Activated CD8-positive, alpha-beta memory T cell treated with anti-CD3 and anti-CD28 coated beads for 48 hours (primary cell): ENCODE results near the gene SRRM3.
"Not testable (repeated sequence)": the region's sequence is repeated elsewhere in the genome, so short reads cannot be mapped to it uniquely, and the experiment has no call there.

Source experiments
- DNase-seq, 3 experiments: peaks; one replicate each; pipeline ENCODE4 v3.0.0-alpha.2; 2020; ENCODE audit warnings: low read depth in 2 of 3, low spot score in 2 of 3

SRRM3 gene

DNA sequence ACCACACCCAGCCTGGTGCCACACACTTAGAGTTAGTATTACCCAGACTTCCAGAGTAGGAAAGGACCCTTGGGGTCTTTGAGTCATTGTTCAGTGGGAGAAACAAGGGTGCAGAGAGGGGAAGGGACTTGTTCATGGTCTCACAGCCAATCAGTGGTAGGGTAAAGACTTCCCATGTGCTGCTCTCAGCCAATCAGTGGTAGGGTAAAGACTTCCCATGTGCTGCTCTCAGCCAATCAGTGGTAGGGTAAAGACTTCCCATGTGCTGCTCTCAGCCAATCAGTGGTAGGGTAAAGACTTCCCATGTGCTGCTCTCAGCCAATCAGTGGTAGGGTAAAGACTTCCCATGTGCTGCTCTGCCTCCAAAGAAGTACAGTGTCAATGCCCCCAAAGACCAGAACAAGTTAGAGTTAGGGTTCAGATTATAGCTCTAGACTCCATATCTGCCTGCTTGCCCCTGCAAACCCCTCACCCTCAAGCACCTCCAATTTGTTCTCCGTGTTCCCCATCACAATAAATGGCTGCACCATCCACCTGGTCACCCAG lies 25.3 kb downstream of the SRRM3 start:
- DNase-seq: not testable (repeated sequence)

- DNase-seq: no peak
Observed at GRCh38 chr7:76230214-76230613, 28.5 kb downstream of the SRRM3 start.

DNA sequence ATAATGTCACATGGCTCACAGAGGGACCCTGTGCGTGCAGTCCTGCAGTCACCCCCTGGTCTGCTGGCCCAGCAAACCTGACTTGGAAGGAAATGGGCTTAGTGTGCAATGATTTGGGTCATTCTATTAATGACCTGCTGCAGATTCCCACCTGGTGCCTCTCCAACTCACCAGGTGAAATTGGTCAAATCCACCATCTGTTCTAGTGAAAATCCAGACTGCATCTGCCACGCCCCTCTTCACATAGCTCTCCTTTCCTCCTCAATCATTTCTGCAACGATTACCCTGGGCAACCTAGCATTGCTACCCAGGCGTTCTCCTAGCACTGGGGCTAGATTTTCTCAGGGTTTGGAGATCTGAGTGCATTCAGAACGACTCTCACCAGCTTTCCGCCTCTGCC lies 29.4 kb downstream of the SRRM3 start:
- DNase-seq: no peak

DNA sequence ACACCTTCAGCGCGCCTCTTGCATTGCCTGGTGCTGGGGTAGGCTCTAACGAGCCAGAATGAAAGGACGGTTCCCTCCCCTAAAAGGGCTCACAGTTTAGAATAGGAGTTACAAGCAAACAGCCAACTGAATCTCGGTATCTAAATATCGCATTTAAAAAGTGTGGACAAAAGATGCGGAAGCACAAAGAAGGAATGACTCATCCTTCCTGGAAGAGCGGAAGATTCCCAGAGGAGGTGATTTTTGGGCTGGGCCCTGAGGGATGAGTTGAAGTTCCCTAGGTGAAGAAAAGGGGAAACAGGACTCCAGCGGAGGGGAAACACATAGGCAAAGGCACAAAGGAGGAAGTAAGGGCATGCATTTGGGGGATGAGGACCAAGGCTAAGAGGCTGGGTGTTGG lies 29.9 kb downstream of the SRRM3 start:
- DNase-seq: no peak

DNA sequence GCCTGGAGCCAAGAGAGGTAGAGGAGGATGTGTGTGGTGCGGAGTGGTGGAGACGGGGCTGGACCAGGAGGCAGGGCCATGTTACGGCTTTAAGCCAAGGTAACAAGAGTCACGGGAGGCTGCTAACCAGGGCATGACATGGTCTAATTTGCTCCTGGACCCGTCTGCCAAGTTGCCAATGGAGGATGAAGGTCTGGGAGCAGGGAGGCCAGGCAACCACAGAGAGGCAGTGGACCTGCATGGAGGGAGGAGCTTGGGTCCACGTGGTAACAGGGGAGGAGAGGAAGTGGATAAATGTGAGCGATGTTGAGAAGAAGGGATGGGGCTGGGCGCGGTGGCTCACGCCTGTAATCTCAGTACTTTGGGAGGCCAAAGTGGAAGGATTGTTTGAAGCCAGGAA lies 31.0 kb downstream of the SRRM3 start:
- no peak for DNase-seq

DNA sequence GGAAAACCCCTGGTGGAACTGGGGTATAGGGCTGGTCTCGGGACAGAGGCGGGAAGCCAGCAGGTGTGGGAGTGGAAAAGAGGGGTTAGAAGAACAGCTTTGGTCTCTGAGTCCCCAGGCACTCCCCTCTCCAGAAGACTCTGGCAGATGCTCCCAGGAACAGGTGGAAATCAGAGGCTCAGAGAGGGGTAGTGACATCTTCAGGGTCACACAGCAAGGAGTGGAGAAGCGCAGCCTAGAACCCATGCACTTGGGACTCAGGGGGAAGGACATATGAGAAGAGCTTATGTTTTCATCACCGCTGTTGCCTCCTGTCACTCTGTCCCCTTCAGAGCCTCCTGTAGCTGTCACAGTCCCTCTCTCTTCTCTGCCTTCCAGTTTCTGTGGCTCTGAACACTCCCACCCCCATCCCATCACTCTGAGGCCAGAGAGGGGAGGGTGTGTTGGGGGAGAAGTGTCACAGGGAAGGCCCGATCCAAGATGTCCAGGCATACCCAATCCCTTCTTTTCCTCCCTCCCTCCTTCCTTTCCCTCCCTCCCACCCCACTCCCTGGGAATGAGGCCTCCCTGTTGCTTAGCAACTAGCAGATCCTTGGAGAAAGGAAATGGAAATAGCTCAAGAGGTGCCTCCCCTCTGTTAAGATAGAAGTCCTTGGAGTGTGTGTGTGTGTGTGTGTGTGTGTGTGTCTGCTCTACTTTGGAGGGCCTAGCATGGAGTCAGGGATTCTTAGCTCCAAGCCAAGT lies 32.0 kb downstream of the SRRM3 start:
- DNase-seq: no peak

DNA sequence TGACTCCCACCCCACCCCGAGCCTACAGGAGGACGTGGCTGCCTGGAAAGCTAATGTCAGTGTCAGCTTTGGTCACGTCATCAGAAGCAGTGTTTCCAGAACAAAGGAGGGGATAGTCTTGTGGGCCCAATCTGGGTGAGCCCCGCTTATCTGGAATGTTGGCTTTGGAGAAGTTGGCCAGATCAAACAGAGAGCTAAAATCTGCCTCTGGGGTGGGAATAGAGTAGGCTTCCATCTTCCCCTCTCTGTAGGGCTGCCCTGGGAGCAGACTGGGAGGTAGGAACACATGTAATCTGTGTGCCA lies 32.5 kb downstream of the SRRM3 start:
- no peak for DNase-seq

DNA sequence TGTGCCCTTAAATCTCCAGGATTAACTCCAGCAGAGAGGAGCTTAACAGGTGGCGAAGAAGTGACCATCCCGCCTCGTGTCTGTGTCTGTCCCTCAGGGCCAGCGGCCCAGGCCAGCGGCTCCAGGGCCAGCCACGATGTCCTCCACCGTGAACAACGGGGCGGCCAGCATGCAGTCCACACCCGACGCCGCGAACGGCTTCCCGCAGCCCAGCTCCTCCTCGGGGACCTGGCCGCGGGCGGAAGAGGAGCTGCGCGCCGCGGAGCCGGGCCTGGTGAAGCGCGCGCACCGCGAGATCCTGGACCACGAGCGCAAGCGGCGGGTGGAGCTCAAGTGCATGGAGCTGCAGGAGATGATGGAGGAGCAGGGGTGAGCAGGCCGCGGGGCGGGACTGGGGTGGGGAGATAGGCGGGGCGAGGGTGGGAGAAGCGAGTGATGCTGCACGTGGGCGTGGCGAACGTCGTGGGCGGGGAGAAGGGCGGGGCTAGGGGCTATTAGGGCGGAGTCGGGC lies 33.3 kb downstream of the SRRM3 start:
- peak; percentile 52 to 71 (median 58) for DNase-seq

- DNase-seq: no peak
Observed at GRCh38 chr7:76236224-76236623, 34.5 kb downstream of the SRRM3 start.

GRCh38 chr7:76238326-76238725 lies 36.6 kb downstream of the SRRM3 start:
- DNase-seq: no peak

- no peak for DNase-seq
Observed at GRCh38 chr7:76241141-76241540, 39.4 kb downstream of the SRRM3 start.

GRCh38 chr7:76242517-76243063 lies 40.9 kb downstream of the SRRM3 start:
- DNase-seq: not testable (repeated sequence)

DNA sequence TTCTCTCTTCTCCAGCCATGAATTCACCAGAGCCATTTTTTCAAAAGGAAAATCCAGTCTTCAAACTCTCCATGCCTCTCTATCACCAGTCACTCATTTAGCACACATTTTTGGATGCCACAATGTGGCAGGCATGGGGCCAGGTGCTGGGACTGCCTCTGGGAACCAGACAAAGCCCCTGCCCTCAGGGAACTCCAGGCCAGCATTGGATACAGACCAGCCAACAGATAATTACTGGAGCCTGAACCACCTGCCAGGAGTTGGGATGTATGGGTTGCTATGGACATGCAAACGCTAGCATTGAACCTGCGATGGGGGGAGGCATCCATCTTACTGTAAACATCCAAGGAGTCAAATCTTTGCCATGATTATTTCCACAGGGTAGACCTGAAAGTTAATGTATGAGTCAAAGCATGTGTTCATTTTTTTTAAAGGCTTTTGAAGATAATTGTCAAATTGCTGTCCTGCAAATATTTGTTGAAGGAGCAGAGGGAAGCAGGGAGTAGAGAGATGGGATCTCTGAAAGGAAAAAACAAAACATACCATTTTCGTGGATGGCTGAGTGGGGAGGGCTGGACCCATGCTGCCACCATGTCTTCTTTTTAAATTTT lies 43.2 kb downstream of the SRRM3 start:
- no peak for DNase-seq

- DNase-seq: no peak
Observed at GRCh38 chr7:76246804-76247389, 45.2 kb downstream of the SRRM3 start.

DNA sequence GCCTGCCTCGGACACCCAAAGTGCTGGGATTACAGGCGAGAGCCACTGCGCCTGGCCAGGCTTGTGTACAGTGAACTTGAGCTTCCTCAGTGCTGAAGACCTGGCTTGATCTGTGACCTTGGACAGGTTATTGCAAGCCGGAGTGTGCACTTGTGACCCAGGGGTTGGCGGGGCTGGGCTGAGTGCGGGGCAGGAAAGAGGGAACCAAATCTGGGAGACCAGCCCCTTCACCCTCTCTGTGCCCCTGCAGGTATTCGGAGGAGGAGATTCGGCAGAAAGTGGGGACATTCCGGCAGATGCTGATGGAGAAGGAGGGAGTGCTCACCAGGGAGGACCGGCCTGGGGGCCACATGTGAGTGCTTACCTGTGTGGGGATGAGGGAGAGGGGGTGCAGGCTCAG lies 46.2 kb downstream of the SRRM3 start:
- DNase-seq: no peak

- DNase-seq: no peak
Observed at GRCh38 chr7:76252021-76252420, 50.3 kb downstream of the SRRM3 start.

GRCh38 chr7:76254781-76255180 lies 53.1 kb downstream of the SRRM3 start:
- DNase-seq: no peak

DNA sequence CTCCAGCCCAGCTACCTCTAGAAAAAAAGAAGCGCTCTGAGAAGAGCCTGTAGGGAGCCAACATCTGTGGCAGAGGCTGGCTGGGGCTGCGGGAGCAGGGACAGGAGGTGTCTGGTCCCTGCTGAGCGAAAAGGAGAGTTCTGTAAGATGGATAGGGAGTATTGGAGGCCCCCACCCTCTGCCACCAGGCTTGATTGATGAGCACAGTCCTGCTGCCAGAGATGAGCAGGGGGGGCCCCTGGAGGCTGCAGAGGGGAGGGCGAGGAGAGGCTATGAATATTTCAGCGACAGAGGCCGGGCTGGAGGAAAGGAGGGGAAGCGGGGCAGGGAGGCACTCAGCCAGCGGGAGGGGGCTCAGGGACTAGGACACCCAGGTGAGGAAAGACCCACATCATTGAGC lies 56.3 kb downstream of the SRRM3 start:
- DNase-seq: no peak

GRCh38 chr7:76259124-76260093 lies 57.7 kb downstream of the SRRM3 start:
- no peak for DNase-seq

- DNase-seq: peak in 1 of 3 experiments; percentile 42
Observed at GRCh38 chr7:76260171-76260703, 58.5 kb downstream of the SRRM3 start.

- no peak for DNase-seq
Observed at GRCh38 chr7:76261329-76261728, 59.6 kb downstream of the SRRM3 start.
